ENCODE data around the gene SH3GLB2. TPM values are rescaled to one million over a fixed set of nuclear protein-coding genes. Genes with fewer than 3 reads are reported as not detected.

Gene SH3GLB2
- total and polyA plus RNA-seq, 4 donors = 62.8 to 160 (median 134) TPM

- 95% methylated on average over 17 of the region's 19 CpGs for WGBS (ENCODE audit: insufficient coverage)
- Histone ChIP-seq H3K36me3 (ENCODE audit: control insufficient read depth, insufficient read depth, low read length) (peaks cover 96% of the 10 kb centered on the region), H3K27me3 (ENCODE audit: control insufficient read depth, insufficient read depth, low read length) (no peaks in the 10 kb centered on the region), H3K4me1 (ENCODE audit: control insufficient read depth, insufficient read depth, low read length) (peaks cover 10% of the 10 kb centered on the region), H3K9me3 (ENCODE audit: control insufficient read depth, insufficient read depth, low read length) (no peaks in the 10 kb centered on the region), H3K27ac (ENCODE audit: low read depth, low read length) (no peak overlapping the region), H3K4me3 (ENCODE audit: low read depth, low read length) (no peak overlapping the region)
- no peak for DNase-seq (ENCODE audit: low read depth in 4 of 6, low spot score in 6 of 6)
Measured at GRCh38 chr9:129011170-129011569, 17.0 kb downstream of the SH3GLB2 start.

- WGBS (ENCODE audit: insufficient coverage) = 87% methylated on average over 5 of the region's 8 CpGs
- Histone ChIP-seq H3K27ac (ENCODE audit: low read depth, low read length) (no peak overlapping the region), H3K36me3 (ENCODE audit: control insufficient read depth, insufficient read depth, low read length) (peaks cover 97% of the 10 kb centered on the region)
Measured at GRCh38 chr9:129010267-129010975, 17.7 kb downstream of the SH3GLB2 start.

GRCh38 chr9:129009584-129010141, 18.5 kb downstream of the SH3GLB2 start:
- WGBS (ENCODE audit: insufficient coverage) = 85% methylated on average over 14 of the region's 17 CpGs
- no peaks in the 10 kb centered on the region for H3K27me3 ChIP-seq (ENCODE audit: control insufficient read depth, insufficient read depth, low read length)
- H3K4me3 ChIP-seq (ENCODE audit: low read depth, low read length) = no peak overlapping the region
- H3K4me1 ChIP-seq (ENCODE audit: control insufficient read depth, insufficient read depth, low read length) = peaks cover 16% of the 10 kb centered on the region
- peaks cover 100% of the 10 kb centered on the region for H3K36me3 ChIP-seq (ENCODE audit: control insufficient read depth, insufficient read depth, low read length)
- H3K27ac ChIP-seq (ENCODE audit: low read depth, low read length) = no peak overlapping the region
- no peak for DNase-seq (ENCODE audit: low read depth in 4 of 6, low spot score in 6 of 6)
- H3K9me3 ChIP-seq (ENCODE audit: control insufficient read depth, insufficient read depth, low read length) = no peaks in the 10 kb centered on the region

More at GRCh38 chr9:129010267-129010975, 17.7 kb downstream of the SH3GLB2 start:
- Histone ChIP-seq H3K4me1 (ENCODE audit: control insufficient read depth, insufficient read depth, low read length) (peaks cover 16% of the 10 kb centered on the region), H3K4me3 (ENCODE audit: low read depth, low read length) (no peak overlapping the region), H3K9me3 (ENCODE audit: control insufficient read depth, insufficient read depth, low read length) (no peaks in the 10 kb centered on the region), H3K27me3 (ENCODE audit: control insufficient read depth, insufficient read depth, low read length) (no peaks in the 10 kb centered on the region)
- no peak for DNase-seq (ENCODE audit: low read depth in 4 of 6, low spot score in 6 of 6)

GRCh38 chr9:129008986-129009583, 19.0 kb downstream of the SH3GLB2 start:
- H3K9me3 ChIP-seq (ENCODE audit: control insufficient read depth, insufficient read depth, low read length) = no peaks in the 10 kb centered on the region
- peaks cover 100% of the 10 kb centered on the region for H3K36me3 ChIP-seq (ENCODE audit: control insufficient read depth, insufficient read depth, low read length)
- no peak for DNase-seq (ENCODE audit: low read depth in 4 of 6, low spot score in 6 of 6)
- H3K4me3 ChIP-seq (ENCODE audit: low read depth, low read length) = no peak overlapping the region
- H3K27me3 ChIP-seq (ENCODE audit: control insufficient read depth, insufficient read depth, low read length) = no peaks in the 10 kb centered on the region
- 85% methylated on average over 9 of the region's 13 CpGs for WGBS (ENCODE audit: insufficient coverage)
- H3K4me1 ChIP-seq (ENCODE audit: control insufficient read depth, insufficient read depth, low read length) = peaks cover 16% of the 10 kb centered on the region
- no peak overlapping the region for H3K27ac ChIP-seq (ENCODE audit: low read depth, low read length)

GRCh38 chr9:129008469-129008965, 19.6 kb downstream of the SH3GLB2 start:
- no peak for DNase-seq (ENCODE audit: low read depth in 4 of 6, low spot score in 6 of 6)
- Histone ChIP-seq H3K9me3 (ENCODE audit: control insufficient read depth, insufficient read depth, low read length) (no peaks in the 10 kb centered on the region), H3K4me3 (ENCODE audit: low read depth, low read length) (no peak overlapping the region), H3K4me1 (ENCODE audit: control insufficient read depth, insufficient read depth, low read length) (peaks cover 16% of the 10 kb centered on the region), H3K27me3 (ENCODE audit: control insufficient read depth, insufficient read depth, low read length) (no peaks in the 10 kb centered on the region), H3K27ac (ENCODE audit: low read depth, low read length) (no peak overlapping the region), H3K36me3 (ENCODE audit: control insufficient read depth, insufficient read depth, low read length) (peaks cover 97% of the 10 kb centered on the region)
- WGBS (ENCODE audit: insufficient coverage) = 94% methylated on average over 6 of the region's 6 CpGs

GRCh38 chr9:129007766-129008468, 20.2 kb downstream of the SH3GLB2 start:
- Histone ChIP-seq H3K9me3 (ENCODE audit: control insufficient read depth, insufficient read depth, low read length) (no peaks in the 10 kb centered on the region), H3K36me3 (ENCODE audit: control insufficient read depth, insufficient read depth, low read length) (peaks cover 97% of the 10 kb centered on the region), H3K4me3 (ENCODE audit: low read depth, low read length) (no peak overlapping the region), H3K27me3 (ENCODE audit: control insufficient read depth, insufficient read depth, low read length) (no peaks in the 10 kb centered on the region), H3K4me1 (ENCODE audit: control insufficient read depth, insufficient read depth, low read length) (peaks cover 16% of the 10 kb centered on the region), H3K27ac (ENCODE audit: low read depth, low read length) (no peak overlapping the region)
- WGBS (ENCODE audit: insufficient coverage) = 91% methylated on average over 17 of the region's 18 CpGs
- no peak for DNase-seq (ENCODE audit: low read depth in 4 of 6, low spot score in 6 of 6)

- no peak for DNase-seq (ENCODE audit: low read depth in 4 of 6, low spot score in 6 of 6)
- WGBS (ENCODE audit: insufficient coverage) = 83% methylated on average over 11 of the region's 14 CpGs
- Histone ChIP-seq H3K4me3 (ENCODE audit: low read depth, low read length) (no peak overlapping the region), H3K27ac (ENCODE audit: low read depth, low read length) (no peak overlapping the region), H3K27me3 (ENCODE audit: control insufficient read depth, insufficient read depth, low read length) (no peaks in the 10 kb centered on the region), H3K36me3 (ENCODE audit: control insufficient read depth, insufficient read depth, low read length) (peaks cover 97% of the 10 kb centered on the region), H3K4me1 (ENCODE audit: control insufficient read depth, insufficient read depth, low read length) (peaks cover 16% of the 10 kb centered on the region), H3K9me3 (ENCODE audit: control insufficient read depth, insufficient read depth, low read length) (no peaks in the 10 kb centered on the region)
Measured at GRCh38 chr9:129007035-129007765, 20.9 kb downstream of the SH3GLB2 start.

- no peaks in the 10 kb centered on the region for H3K27me3 ChIP-seq (ENCODE audit: control insufficient read depth, insufficient read depth, low read length)
- no peak overlapping the region for H3K27ac ChIP-seq (ENCODE audit: low read depth, low read length)
- peaks cover 97% of the 10 kb centered on the region for H3K36me3 ChIP-seq (ENCODE audit: control insufficient read depth, insufficient read depth, low read length)
- 69% methylated on average over 15 of the region's 21 CpGs for WGBS (ENCODE audit: insufficient coverage)
- no peaks in the 10 kb centered on the region for H3K9me3 ChIP-seq (ENCODE audit: control insufficient read depth, insufficient read depth, low read length)
- DNase-seq (ENCODE audit: low read depth in 4 of 6, low spot score in 6 of 6) = peak in 4 of 6 donors; percentile 29 to 83 (median 64)
- peaks cover 16% of the 10 kb centered on the region for H3K4me1 ChIP-seq (ENCODE audit: control insufficient read depth, insufficient read depth, low read length)
- H3K4me3 ChIP-seq (ENCODE audit: low read depth, low read length) = no peak overlapping the region
Measured at GRCh38 chr9:129006328-129007034, 21.6 kb downstream of the SH3GLB2 start.

Data from spinal cord (tissue), 10 donors.